GM19372 (cell line): ENCODE measurements around the gene ATP2A2.

Source experiments
- ATAC-seq: cut with Tn5 transposase; IDR thresholded peaks from one replicate; pipeline ENCODE4 v1.9.1; 2021; ENCODE audit warnings: mild to moderate bottlenecking, low read depth, moderate library complexity; ENCODE audit not compliant: unreplicated experiment

Gene ATP2A2

DNA sequence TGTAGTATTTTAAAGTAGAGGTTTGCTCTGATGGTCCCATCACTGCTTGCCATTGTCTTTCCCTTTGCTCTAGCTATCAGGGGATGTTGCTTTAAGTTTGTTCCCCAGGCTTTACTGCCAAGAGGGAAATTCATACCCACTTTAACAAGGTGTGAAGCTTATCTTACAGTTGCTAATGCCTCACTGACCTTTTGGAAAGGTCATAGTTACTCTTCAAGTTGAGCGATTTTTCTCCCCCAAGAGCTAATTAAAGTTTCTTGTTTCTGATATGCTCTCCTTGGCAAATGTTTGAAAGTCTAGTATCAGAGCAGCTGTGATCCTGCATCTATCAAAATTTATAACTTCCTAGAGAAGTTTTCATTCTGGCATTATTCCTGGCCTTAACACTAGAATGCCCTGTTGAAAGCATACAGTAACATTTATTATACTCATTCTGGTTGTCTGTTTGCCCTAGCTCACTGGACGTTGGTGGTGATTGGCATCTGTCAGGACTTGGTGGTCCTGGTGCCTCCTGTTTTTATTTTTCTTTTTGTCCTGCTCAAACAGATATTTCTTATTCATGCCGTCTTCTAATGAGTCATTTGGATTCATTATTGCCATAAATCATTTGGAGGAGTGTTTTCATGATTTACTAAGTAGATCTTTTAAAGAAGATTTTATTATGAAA is 8.1 kb downstream of the ATP2A2 start:
- ATAC-seq, result no peak

DNA sequence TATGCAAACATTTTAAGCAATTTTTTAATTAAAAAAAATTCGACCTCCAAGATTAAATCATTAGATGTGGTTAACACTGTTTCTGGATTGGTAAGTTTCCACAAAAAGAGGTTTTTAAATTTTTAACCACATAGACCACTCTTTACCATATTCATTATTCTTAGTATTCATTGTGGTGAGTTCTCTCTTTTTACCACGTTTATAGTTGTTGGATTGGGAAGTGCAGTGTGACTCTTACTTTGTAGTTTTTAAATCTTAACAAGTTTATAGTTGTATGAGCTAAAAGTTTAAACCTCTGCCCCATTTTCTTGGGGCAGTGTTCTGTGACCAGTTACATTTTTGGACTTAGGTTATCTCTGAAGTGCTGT is 8.6 kb downstream of the ATP2A2 start:
- no peak for ATAC-seq

DNA sequence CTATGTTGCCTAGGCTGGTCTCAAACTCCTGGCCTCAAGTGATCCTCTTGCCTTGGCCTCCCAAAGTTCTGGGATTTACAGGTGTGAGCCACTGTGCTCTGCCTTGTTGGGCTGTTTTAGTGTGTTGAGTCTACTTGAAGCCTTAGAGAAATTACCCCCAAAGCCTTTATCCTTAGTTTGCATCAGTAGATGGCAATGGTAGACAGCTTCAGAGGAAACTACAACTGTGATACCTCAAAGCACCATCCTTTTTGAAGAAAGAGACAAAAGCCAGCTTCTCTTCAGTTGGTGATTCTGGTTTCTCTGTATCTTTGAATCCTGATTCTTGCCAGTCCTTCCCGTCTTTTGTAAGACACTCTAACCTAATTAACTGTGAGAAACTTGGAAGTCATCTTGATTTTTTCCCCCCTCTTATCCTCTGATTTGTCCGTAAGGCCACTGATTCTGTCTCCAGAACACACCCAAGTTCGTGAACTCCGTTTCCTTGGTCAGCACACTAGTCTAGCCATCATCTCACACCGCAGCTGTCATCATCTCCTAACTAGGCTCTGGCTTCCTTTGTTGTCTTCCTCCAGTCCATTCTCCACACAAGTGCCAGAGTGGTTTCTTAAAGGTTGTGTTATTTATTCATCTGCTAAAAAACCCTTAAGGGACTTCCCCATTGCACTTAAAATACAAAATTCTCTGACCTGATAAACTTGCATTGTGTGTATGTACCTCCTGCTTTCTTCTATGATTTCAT is 20.2 kb downstream of the ATP2A2 start:
- no peak for ATAC-seq

- no peak for ATAC-seq
Measured at GRCh38 chr12:110304061-110304551, 23.1 kb downstream of the ATP2A2 start.

- ATAC-seq, result no peak
Measured at GRCh38 chr12:110307372-110307771, 26.3 kb downstream of the ATP2A2 start.

- no peak for ATAC-seq
Measured at GRCh38 chr12:110310763-110311162, 29.7 kb downstream of the ATP2A2 start.

- no peak for ATAC-seq
Measured at GRCh38 chr12:110311903-110312302, 30.9 kb downstream of the ATP2A2 start.

DNA sequence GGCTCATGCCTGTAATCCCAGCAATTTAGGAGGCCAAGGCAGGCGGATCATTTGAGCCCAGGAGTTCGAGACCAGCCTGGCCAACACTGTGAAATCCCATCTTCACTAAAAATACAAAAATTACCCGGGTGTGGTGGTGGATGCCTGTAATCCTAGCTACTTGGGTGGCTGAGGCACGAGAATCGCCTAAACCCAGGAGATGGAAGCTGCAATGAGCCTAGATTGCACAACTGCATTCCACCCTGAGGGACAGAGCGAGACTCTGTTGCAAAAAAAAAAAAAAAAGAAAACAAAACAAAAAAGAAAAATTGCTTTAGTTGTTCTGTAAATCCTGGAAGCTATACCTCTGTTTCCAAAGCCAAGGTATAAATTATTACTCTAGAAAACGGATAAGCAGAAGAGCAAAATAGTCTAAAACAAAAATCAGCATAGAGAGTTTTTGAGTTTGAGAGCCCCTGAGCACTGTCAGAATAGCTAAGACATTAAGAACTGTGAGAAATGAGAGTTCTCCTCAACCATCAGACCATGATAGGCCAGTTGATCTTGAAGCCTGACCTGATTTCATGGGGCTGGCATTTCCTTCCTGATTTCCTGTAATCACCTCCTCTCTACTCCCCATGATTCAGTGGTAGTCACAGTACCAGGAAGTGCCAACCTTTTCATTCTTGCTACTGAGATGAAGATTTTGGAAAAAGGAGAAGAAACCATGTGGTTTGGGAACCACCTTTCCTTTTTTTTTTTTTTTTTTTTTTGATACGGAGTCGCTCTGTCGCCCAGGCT is 31.7 kb downstream of the ATP2A2 start:
- ATAC-seq, result no peak

GRCh38 chr12:110314308-110314707 is 33.3 kb downstream of the ATP2A2 start:
- no peak for ATAC-seq

- ATAC-seq, result no peak
Measured at GRCh38 chr12:110316861-110317260, 35.8 kb downstream of the ATP2A2 start.

DNA sequence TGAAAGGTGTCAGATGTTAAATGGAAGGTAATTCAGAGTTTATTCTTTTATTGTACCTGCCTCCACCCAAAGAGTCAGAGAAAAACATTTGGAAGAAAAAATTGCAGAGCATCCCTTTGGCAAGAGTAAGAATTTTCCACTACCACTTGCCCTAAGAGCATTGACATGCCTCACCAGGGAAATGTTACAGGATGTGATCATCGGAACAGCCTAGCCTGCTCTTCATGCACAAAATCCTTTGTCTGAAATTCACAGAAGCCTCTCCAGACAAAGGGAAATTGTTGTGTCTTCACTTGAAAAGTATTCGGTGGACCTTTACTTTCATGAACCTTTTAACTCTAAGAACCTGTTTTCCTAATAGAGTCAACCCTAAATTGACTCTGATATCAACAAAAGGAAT is 36.9 kb downstream of the ATP2A2 start:
- no peak for ATAC-seq

- ATAC-seq, result no peak
Measured at GRCh38 chr12:110320550-110320949, 39.5 kb downstream of the ATP2A2 start.

DNA sequence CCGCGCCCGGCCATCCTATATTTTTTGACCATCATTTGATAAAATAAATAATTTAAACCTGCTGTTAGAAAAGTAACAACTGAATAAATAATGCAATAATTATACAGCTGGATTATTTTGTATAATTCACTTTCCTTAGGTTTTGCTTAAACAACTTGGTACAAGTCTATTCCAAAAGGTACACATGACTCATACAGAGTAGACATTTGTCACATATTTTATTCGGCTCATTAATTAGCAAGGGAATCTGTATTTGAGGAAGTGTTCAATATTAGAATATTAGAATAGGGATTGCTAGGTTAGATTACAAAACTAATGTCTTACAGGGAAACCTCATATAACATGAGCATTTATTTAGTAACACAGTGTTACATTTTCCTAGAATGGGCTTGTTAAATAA is 48.7 kb downstream of the ATP2A2 start:
- no peak for ATAC-seq

GRCh38 chr12:110330124-110330523 is 49.1 kb downstream of the ATP2A2 start:
- no peak for ATAC-seq

DNA sequence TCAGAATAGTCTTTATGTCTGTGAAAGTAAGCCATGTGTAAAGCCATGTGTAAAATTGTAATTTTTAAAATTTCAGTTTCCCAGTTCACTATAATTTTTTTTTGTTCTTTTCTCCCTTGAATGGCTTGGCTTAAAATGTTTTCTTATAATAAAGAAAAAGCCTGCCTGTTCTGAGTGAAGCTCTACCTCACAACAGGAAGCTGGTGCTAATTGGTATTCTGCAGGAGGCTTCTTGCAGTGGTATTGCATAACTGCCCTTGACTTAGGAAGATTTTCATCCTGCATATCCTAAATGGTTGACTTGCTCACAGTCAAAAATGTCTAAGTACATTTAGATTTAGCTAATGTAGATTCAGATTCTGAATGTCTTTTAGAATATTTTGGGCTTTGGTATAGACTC is 49.5 kb downstream of the ATP2A2 start:
- no peak for ATAC-seq

DNA sequence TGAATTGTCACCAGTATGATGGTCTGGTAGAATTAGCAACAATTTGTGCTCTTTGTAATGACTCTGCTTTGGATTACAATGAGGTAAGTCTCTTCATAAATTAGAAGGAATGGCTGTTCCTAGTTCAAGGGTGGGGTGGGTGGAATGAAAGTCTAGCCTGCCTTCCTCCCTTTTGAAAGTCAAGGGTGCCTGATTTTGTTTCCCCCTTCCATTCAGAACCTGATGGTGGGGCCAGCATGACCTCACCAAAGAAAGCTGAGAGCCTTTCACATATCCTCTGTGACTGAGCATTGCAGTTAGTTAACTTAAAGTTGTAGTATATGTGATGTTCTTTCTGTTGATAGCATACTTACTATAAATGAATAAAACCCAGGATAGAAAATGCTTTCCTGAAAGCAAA is 52.2 kb downstream of the ATP2A2 start:
- no peak for ATAC-seq

- ATAC-seq, result no peak
Measured at GRCh38 chr12:110335481-110336045, 54.5 kb downstream of the ATP2A2 start.

- ATAC-seq, result no peak
Measured at GRCh38 chr12:110337912-110338710, 57.1 kb downstream of the ATP2A2 start.

DNA sequence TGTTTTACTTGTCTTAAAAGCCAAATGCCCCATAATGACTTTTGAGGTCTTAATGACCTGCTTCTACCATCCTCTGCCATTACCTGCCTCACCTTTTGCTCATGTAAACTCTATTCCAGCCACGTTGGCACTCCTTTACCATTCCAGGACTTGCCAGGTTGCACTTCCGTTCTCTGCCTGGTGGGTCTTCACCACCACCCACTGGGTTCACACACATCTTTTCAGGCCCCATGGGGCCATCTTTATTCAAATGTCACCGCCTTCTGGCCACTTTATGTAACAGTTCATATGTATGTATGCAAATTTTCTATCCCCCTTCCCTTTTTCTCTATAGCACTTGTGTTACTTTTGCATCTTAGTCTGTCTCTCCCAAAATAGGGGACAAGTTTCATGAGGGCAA is 57.7 kb downstream of the ATP2A2 start:
- ATAC-seq, result no peak
